Progenitor cell of endocrine pancreas (in vitro differentiated cells): ENCODE results near the gene LRSAM1. TPM values are rescaled to one million over a fixed set of nuclear protein-coding genes. Genes with fewer than 3 reads are reported as not detected.

ENCODE experiments used
- DNase-seq: peaks from one replicate; pipeline ENCODE4 v3.0.0; 2021; ENCODE audit warnings: low spot score; ENCODE audit not compliant: unreplicated experiment
- H3K27ac Mint-ChIP-seq: 2 replicates; pipeline ENCODE4 v1.8.0; 2021; ENCODE audit warnings: mild to moderate bottlenecking, moderate library complexity, mixed read lengths
- H3K27me3 Mint-ChIP-seq: 2 replicates; pipeline ENCODE4 v1.8.0; 2021; ENCODE audit warnings: mixed read lengths
- H3K36me3 Mint-ChIP-seq: 2 replicates; pipeline ENCODE4 v1.8.0; 2022; ENCODE audit warnings: mixed read lengths; ENCODE audit not compliant: insufficient read depth
- H3K4me1 Mint-ChIP-seq: 2 replicates; pipeline ENCODE4 v1.8.0; 2021; ENCODE audit warnings: low read depth, mixed read lengths
- H3K4me3 Mint-ChIP-seq: 2 replicates; pipeline ENCODE4 v1.8.0; 2021; ENCODE audit warnings: low read depth, mild to moderate bottlenecking, moderate library complexity, mixed read lengths
- H3K9me3 Mint-ChIP-seq: 2 replicates; pipeline ENCODE4 v1.8.0; 2021; ENCODE audit warnings: low read depth, mixed read lengths
- total RNA-seq: library from RNA; stranded (reverse); gene quantifications from 2 replicates; pipeline ENCODE4 v1.2.1, GENCODE V29; 2021
- TF ChIP-seq, protein P1 (sequence below): fragments of 200-600 bp; sonication (generic); IDR thresholded peaks from one replicate; pipeline ENCODE4 v1.5.0; 2021; ENCODE audit warnings: antibody characterized with exemption, mild to moderate bottlenecking; ENCODE audit not compliant: unreplicated experiment

Gene LRSAM1
- total RNA-seq, 1 donor from 2014 or later, result 28.5 TPM

DNA sequence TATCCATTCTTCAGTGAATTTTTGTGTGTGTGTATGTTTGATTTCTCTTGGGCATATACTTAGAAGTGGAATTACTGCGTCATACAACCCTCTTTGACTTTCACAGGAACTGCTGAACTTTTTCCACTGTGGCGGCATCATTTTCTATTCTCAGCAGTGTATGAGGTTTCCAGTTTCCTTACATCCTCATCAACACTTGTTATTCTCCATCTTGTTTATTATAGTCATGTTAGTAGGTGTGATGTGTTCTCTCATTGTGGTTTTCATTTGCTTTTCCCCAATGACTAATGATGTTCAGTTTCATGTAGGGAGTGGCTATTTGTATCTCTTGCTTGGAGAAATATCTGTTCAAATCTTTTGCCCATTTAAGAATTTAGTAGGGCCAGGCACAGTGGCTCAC is 24.6 kb upstream of the LRSAM1 start:
- DNase-seq, result no peak
- peak overlapping the region; percentile 52 for H3K4me3 Mint-ChIP-seq
- no peaks in the 10 kb centered on the region for H3K27me3 Mint-ChIP-seq
- peak overlapping the region; percentile 13 for H3K27ac Mint-ChIP-seq
- TF ChIP-seq, protein P1, sequence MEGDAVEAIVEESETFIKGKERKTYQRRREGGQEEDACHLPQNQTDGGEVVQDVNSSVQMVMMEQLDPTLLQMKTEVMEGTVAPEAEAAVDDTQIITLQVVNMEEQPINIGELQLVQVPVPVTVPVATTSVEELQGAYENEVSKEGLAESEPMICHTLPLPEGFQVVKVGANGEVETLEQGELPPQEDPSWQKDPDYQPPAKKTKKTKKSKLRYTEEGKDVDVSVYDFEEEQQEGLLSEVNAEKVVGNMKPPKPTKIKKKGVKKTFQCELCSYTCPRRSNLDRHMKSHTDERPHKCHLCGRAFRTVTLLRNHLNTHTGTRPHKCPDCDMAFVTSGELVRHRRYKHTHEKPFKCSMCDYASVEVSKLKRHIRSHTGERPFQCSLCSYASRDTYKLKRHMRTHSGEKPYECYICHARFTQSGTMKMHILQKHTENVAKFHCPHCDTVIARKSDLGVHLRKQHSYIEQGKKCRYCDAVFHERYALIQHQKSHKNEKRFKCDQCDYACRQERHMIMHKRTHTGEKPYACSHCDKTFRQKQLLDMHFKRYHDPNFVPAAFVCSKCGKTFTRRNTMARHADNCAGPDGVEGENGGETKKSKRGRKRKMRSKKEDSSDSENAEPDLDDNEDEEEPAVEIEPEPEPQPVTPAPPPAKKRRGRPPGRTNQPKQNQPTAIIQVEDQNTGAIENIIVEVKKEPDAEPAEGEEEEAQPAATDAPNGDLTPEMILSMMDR, result no peak
- H3K36me3 Mint-ChIP-seq, result peaks cover 16% of the 10 kb centered on the region
- no peaks in the 10 kb centered on the region for H3K9me3 Mint-ChIP-seq
- H3K4me1 Mint-ChIP-seq, result peaks cover 31% of the 10 kb centered on the region

DNA sequence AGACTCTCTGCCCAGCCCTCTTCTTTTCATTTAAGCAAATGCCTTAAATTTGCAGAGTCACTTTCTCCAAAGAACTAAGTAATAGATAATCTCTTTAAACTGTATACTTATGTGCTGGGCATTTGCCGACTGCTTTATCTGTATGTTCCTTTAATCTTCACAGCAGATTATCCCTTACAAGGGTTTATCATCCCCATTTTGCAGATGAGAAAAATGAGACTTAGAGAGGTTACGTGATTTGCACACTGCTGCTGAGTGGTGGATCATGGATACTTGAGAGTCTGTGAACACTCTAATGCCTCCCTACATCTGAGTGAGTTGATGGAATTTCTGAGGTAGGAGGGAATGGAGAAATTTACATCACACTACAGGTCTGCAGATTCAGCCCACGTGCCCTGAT is 23.0 kb upstream of the LRSAM1 start:
- Mint-ChIP-seq H3K4me3 (no peak overlapping the region), H3K36me3 (peaks cover 18% of the 10 kb centered on the region), H3K9me3 (no peaks in the 10 kb centered on the region)

DNA sequence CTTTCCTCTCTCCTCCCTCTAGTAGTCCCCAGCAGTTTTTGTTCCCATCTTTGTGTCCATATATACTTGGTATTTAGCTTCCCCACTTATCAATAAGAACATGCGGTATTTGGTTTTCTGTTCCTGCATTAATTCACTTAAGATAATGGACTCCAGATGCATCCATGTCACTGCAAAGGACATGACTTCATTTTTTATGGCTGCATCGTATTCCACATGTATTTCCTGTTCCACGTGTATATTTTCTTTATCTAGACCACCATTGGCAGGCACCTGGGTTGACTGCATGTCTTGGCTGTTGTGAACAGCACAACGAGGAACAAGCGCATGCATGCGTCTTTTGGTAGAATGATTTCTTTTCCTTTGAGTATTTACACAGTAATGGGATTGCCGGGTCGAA is 20.9 kb upstream of the LRSAM1 start:
- no peak overlapping the region for H3K4me3 Mint-ChIP-seq
- peaks cover 30% of the 10 kb centered on the region for H3K36me3 Mint-ChIP-seq
- TF ChIP-seq, protein P1, result no peak
- H3K27ac Mint-ChIP-seq, result no peak overlapping the region
- H3K9me3 Mint-ChIP-seq, result no peaks in the 10 kb centered on the region
- peaks cover 6% of the 10 kb centered on the region for H3K4me1 Mint-ChIP-seq
- DNase-seq, result no peak
- no peaks in the 10 kb centered on the region for H3K27me3 Mint-ChIP-seq

More for the DNA sequence above, 23.0 kb upstream of the LRSAM1 start:
- TF ChIP-seq, protein P1, result no peak
- no peak for DNase-seq
- no peak overlapping the region for H3K27ac Mint-ChIP-seq
- H3K27me3 Mint-ChIP-seq, result no peaks in the 10 kb centered on the region
- H3K4me1 Mint-ChIP-seq, result peaks cover 18% of the 10 kb centered on the region

DNA sequence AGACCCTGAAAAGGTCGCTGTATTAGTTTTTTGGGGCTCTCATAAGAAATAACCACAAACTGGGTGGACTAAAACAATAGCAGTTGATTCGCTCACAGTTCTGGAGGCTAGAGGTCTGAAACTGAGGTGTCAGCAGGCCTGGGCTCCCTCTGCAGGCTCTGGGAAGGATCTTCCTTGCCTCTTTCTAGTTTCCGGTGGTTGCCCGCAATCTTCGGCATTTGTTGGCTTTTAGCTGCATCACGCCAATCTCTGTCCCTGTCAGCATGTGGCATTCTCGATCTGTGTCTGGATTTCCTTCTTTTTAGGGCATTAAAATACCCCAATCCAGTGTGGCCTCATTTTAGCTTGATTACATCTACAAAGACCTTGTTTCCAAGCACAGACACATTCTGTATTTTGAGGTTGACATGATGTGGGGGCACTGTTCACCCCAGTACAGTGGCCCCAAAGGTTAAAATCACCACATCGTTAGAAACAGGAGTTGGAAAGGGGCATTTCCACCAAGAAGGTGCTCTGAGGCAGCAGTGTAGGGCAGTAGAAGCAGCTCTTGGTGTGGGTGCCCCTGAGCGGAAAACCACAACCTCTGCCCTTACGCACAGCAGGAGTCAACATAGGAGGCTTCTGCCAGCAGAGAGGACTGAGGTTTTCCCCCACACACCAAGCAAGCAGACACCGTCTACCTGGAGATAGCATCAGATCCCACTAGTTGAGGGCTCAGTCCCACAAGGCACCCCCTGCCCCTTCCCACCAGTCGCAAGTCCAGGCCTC is 13.6 kb upstream of the LRSAM1 start:
- Mint-ChIP-seq H3K4me3 (no peak overlapping the region), H3K4me1 (no peaks in the 10 kb centered on the region), H3K36me3 (peaks cover 40% of the 10 kb centered on the region), H3K9me3 (no peaks in the 10 kb centered on the region), H3K27ac (no peak overlapping the region), H3K27me3 (no peaks in the 10 kb centered on the region)
- TF ChIP-seq, protein P1, result no peak
- DNase-seq, result no peak

DNA sequence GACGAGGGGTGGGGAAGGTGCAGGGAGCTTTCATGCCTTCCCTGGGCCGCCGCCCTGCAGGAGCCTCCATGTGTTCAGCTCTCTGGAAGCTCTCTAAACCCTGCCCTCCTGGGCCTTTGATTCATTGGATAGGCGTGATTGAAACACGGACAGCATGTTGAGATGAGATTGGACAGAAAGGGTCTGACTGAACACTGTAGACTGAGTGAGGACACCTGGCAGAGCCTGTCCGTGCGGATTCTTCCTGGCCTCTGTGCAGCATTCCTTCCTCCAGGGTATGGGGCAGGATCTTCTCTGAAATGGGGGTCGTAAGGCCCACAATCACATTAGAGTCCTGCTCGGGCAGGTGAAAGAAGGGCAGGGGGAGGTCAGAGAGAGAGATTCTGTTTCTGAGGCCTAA is 12.9 kb upstream of the LRSAM1 start:
- H3K4me3 Mint-ChIP-seq, result no peak overlapping the region
- DNase-seq, result no peak
- H3K4me1 Mint-ChIP-seq, result no peaks in the 10 kb centered on the region
- no peaks in the 10 kb centered on the region for H3K9me3 Mint-ChIP-seq
- no peaks in the 10 kb centered on the region for H3K27me3 Mint-ChIP-seq
- H3K27ac Mint-ChIP-seq, result peak overlapping the region; percentile 2
- H3K36me3 Mint-ChIP-seq, result peaks cover 41% of the 10 kb centered on the region
- TF ChIP-seq, protein P1, result no peak
